NCI-H2227 (cell line): ENCODE measurements around the gene RSPH3.
"Not testable (repeated sequence)": the region's sequence is repeated elsewhere in the genome, so short reads cannot be mapped to it uniquely, and the experiment has no call there.

Experiments
- DNase-seq: peaks from one replicate; lab custom pipeline; 2025; ENCODE audit not compliant: unreplicated experiment; lab: John Stamatoyannopoulos, UW

The RSPH3 gene

DNA sequence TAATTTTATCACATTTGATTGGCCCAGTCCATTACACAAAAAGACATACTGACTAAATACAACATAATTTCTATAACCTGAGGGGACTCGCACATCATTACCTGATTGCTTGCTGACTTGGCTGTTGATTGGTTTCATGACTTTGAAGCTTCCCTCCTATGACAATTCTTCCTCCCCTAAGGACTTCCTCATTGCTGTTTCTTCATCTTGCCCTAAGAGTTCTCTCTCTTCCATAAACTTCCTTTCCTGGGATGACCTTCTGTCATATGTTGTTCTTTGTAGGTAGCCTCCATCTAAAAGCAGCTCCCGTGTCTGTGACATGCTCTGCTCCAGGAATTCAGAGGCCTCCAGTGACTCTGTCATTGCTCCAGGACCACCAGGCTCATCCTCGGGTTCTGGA lies 22.6 kb downstream of the RSPH3 start:
- DNase-seq, result no peak

DNA sequence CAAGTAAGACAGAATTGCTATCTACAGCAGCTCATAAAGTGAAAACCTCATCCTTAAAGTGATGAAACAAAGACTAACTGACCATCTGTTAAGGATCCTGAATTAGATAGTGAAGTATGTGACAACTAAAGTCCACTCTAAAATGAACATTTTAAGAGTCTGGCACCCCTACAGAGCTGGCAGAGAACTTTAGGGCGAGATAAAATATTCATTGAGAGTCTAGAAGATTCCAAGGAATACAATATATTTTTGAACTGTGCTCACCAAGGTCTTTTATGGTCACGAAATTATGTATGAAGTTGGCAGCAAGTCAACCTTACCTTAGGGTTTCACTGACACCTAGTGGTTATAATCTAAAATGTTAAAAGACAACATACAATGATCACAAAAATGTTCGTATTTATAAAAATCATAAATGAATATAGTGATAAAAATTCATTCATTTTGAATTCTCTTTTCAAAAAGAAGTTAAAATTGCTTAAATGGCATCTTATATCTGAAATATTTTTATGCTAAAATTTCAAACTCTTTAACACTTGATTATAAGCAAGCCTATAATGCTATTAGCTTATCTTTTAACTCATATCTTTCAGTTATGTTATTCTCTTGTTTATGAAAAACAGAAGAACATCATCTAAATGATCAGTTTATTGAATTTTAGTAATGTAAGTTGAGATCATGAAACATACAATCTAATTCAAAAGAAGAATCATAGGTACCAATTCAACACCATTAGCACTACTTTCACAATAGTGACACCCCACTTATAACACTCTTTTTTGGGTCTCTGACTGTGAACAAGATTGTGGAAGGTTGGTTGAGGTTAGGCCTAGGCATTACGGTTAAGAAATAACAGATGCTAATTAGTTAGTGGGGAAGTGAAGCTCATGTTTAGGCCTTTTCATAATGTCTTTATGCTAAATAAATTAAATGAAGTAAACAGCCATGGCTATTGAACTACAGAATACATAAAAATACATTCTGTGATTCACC lies 27.5 kb downstream of the RSPH3 start:
- DNase-seq, result peak; percentile 44

GRCh38 chr6:158970640-158971275 lies 29.2 kb downstream of the RSPH3 start:
- DNase-seq, result no peak

GRCh38 chr6:158969148-158969547 lies 30.9 kb downstream of the RSPH3 start:
- no peak for DNase-seq

DNA sequence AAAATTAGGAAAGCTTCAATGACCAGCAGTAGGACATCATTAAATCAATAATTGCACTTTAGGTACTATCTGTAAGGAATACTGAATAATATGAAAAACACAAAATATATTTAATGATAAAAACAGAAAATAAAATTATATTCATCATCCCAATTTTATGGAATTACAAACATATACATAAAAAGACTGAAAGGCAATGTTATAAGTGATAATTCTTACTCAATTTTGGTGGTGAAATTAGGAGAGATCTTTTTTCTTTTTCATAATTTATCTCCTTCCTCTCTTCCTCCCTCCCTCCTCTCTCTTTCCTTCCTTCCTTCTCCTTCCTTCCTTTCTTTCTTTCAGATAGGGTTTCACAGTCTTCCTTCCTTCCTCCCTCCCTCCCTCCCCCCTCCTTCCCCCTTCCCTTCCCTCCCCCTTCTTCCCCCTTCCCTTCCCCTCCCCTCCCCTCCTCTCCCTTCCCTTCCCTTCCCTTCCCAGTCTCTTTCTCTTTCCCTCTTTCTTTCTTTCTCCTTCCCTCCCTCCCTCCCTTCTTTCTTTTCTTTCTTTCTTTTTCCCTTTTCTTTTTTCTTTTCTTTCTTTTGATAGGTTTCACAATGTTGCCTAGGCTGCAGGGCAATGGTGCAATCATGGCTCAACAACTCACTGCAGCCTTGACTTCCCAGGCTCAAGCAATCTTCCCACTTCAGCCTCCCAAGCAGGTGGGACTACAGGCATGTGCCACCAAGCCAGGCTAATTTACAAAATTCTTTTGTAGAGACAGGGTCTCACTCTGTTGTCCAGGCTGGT lies 36.8 kb downstream of the RSPH3 start:
- DNase-seq, result no peak

GRCh38 chr6:158962371-158962770 lies 37.6 kb downstream of the RSPH3 start:
- no peak for DNase-seq

GRCh38 chr6:158960026-158960425 lies 40.0 kb downstream of the RSPH3 start:
- DNase-seq, result no peak

DNA sequence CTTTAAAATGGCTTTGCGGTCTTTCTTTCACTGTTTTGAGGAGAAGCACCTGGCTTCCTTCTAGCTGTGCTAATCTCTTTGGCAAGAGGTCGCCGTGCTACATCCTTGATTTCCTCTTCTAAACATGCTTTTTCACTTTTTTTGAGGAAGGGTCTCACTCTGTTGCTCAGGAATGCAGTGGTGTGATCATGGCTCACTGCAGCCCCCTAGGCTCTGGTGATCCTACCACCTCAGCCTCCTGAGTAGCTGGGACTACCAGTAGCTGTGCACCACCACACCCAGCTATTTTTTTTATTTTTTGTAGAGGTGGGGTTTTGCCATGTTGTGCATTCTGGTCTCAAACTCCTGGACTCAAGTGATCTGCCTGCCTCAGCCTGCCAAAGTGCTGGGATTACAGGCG lies 40.5 kb downstream of the RSPH3 start:
- DNase-seq, result no peak

DNA sequence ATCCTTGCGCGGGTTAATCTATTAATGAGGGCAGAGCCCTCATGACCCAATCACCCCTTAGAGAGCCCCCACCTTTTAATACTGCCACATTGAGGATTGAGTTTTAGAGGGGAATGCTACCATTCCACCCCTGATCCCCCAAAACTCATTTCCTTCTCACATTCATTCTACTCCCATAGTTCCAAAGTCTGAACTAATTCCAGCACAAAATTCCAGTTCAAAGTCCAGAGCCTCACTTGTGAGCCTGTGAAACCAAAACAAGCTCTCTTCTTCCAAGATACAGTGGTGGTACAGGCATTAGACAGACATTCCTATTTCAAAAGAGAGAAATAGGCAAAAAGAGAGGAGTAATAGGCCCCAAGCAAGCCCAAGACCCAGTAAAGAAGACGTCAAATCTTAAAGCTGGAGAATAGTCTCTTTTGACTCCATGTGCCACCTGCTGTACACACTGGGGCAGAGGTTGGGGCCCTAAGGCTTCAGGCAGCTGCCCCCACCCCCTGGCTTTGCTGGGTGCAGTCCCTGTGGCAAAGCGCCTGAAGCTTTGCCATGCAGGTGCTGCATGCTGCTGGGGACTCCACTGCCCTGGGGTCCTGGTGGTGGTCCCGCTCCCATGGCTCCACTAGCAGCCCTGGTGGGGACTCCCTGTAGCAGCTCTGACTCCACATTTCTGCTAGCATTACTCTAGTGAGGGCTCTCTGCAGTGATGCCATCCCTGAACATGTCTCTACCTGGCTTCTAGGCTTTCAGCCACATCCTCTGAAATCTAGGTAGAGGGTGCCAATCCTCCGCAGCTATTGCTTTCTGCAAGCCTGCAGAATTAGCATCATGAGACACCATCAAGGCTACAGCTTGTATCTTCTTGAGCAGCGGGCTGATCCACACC lies 41.3 kb downstream of the RSPH3 start:
- no peak for DNase-seq

DNA sequence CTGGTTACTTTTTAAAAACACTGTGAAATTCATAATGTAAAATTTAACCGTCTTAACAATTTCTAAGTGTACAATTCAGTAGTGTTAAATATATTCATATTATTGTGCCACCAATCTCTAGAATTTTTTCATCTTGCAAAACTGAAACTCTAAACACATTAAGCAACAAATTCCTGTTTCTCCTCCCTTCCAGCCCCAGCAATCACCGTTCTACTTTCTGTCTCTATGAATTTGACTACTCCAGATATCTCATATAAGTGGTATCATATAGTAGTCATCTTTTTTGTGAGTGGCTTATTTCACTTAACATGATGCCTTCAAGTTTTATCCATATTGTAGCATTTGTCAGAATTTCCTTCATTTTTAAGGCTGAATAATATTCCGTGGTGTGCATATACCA lies 44.7 kb downstream of the RSPH3 start:
- no peak for DNase-seq

DNA sequence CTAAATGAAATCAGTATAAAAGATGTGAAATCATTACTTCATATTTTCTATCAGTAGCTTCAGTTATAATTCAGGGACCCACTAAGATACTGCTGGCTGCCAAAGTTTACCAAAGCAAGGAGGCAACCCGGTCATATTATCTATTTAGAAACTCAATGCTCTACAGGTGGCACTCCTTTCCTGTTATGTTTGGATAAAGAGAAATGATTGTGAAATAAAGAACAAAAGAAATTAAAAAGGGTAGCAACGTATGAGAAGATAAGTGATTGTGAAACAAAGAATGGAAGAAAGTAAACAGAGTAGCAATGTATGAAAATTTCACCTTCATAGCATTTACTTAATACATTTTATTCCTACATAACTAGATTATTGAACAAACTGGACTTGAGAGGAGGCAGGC lies 45.2 kb downstream of the RSPH3 start:
- DNase-seq, result no peak

DNA sequence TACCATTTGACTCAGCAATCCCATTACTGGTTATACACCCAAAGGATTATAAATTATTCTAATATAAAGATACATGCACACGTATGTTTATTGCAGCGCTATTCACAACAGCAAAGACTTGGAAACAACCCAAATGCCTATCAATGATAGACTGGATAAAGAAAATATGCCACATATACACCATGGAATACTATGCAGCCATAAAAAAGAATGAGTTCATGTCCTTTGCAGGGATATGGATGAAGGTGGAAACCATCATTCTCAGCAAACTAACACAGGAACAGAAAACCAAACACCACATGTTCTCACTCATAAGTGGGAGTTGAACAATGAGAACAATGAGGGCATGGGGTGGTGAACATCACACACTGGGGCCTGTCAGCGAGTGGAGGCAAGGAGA lies 48.0 kb downstream of the RSPH3 start:
- not testable (repeated sequence) for DNase-seq

DNA sequence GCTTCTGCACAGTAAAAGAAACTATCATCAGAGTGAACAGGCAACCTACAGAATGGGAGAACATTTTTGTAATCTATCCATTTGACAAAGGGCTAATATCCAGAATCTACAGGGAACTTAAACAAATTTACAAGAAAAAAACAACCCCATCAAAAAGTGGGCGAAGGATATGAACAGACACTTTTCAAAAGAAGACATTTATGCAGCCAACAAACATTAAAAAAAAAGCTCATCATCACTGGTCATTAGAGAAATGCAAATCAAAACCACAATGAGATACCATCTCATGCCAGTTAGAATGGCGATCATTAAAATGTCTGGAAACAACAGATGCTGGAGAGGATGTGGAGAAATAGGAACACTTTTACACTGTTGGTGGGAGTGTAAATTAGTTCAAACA lies 48.4 kb downstream of the RSPH3 start:
- not testable (repeated sequence) for DNase-seq

- no peak for DNase-seq
Measured at GRCh38 chr6:158947284-158947683, 52.7 kb downstream of the RSPH3 start.

DNA sequence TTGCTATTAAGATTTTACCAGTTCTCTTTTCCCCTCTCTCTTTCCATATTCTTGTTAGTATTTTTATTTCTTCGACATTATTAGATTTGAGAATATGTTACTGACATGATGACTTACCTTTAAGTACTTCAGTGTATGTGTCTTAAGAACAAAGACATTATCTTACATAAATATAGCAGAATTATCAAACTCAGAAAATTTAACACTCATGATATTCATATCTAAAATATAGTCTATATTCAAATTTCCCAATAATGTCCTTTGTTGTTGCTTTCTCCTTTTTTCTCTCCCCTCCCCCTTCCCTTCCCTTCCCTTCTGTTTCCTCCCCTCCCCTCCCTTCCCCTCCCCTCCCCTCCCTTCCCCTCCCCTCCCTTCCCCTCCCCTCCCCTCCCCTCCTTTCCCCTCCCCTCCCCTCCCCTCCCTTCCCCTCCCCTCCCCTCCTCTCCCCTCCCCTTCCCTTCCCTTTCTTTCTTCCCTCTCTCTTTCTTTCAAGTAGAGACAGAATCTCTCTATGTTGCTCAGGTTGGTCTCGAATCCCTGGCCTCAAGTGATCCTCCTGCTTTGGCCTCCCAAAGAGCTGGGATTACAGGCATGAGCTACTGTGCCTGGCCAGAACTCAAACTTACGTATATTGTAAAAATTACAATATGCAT lies 56.5 kb downstream of the RSPH3 start:
- DNase-seq, result no peak

DNA sequence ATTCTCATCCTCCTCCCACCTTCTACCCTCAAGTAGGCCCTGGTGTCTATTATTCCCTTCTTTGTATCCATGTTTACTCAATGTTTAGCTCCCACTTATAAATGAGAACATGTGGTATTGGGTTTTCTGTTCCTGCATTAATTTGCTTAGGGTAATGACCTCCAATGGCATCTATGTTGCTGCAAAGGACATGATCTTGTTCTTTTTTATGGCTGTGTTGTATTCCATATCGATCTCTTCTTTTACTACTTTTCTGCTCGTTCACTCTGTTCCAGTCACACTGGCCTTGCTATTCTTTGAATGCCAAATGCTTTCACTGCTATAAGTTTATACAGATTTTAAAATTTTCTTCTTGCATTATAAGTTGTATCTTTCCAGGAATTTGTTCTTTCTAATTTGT lies 57.7 kb downstream of the RSPH3 start:
- no peak for DNase-seq

DNA sequence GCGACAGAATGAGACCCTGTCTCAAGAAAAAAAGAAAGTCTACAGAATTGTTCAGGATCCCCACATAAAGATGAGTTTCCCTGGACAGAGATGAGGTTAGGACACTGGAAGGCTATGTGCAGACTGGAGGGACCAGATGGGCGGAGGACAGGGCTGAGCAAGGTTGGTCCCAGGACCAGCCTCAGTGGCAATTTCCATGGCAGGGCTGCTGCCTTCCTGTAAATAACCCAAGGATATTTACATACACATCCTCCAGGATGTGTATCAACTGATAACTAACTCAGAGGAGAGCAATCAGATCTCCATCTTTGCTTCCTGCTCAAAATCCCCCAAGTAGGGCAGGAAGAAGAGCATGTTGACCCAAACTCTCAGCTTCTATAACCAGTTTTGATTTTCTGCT lies 58.8 kb downstream of the RSPH3 start:
- DNase-seq, result no peak

GRCh38 chr6:158939255-158940159 lies 60.5 kb downstream of the RSPH3 start:
- DNase-seq, result no peak

GRCh38 chr6:158938811-158939254 lies 61.2 kb downstream of the RSPH3 start:
- DNase-seq, result peak; percentile 24
